Renal cortical epithelial cell (primary cell): ENCODE data around the gene TOPORS. TPM values are rescaled to one million over a fixed set of nuclear protein-coding genes. Genes with fewer than 3 reads are reported as not detected.

ENCODE experiments used
- DNase-seq: peaks from one replicate; pipeline ENCODE4 v3.0.0-alpha.2; 2011; ENCODE audit warnings: low read depth
- total RNA-seq: library from RNA; depleted of rRNA; stranded (reverse); fragments of >200 nt; gene quantifications from 2 replicates; pipeline ENCODE4 v1.2.3, GENCODE V29; 2014

The TOPORS gene
- total RNA-seq, 1 donor from 2014 or later: 49.0 TPM

DNA sequence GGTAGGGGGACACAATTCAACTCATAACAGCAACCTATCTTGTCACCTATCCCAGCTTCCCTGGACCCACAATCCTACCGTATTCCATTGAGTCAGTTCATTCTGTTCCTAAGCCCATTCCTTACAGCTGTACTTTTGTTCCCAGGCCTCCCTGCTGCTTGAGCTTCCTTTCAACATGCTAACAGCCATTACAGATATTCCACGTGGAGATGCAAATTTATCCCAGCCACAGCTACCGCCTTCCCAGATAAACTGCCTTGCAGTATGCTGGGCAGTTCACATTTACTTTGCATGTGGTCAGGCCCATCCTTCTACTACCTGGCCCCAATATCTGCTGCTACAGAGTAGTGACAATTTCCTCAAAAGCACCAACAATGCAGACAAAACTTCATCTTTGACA, 49.4 kb downstream of the TOPORS start:
- DNase-seq: no peak

DNA sequence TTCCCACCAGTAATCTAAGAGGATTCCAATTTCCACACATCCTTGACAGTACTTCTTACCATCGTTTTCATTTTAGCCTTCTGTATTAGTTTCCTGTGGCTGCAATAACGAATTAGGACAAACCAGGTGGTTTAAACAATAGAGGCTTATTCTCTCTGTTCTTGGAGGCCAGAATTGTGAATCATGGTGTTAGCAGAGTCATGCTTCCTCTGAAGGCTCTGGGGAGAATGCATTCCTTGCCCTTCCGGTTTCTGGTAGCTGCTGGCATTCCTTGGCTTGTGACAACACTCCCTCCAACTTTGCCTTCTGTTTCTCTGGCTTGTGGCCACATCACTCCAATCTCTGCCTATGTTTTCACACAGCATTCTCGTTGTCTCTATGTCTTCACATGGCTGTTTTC, 49.9 kb downstream of the TOPORS start:
- peak; percentile 61 for DNase-seq

DNA sequence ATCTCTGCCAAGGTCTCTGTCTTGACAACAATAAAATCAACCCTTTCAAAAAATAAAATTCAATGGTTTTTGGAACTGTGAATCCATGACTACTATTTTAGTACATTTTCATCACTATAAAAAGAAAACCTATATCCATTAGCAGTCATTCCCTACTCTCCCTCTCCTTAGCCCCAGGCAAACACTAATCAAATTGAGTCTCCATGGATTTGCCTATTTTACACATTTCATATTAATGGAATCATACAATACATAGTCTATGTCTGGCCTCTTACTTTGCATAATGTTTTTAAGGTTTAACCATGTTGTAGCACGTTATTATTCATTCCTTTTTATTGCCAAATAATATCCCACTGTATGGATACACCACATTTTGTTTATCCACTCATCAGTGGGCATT, 50.5 kb downstream of the TOPORS start:
- DNase-seq: no peak

DNA sequence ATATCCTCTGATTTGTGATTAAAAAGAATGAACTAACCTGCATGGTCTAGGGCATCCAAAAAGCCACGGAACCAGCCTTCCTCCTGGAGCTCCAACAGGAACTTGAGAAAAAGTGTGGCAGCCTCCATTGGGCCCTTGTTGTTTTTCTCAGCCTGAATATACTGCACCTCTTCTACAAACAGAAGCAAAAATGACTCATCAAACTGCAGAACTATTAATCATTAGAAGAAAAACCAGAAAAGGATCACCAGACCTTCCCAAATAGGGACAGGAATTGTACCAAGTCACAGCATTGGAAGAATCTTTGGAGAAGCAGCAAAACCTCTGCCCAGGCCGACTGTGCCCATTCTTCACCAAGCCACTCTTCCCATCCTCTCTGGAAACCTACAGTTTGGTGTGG, 51.6 kb downstream of the TOPORS start:
- peak; percentile 94 for DNase-seq

DNA sequence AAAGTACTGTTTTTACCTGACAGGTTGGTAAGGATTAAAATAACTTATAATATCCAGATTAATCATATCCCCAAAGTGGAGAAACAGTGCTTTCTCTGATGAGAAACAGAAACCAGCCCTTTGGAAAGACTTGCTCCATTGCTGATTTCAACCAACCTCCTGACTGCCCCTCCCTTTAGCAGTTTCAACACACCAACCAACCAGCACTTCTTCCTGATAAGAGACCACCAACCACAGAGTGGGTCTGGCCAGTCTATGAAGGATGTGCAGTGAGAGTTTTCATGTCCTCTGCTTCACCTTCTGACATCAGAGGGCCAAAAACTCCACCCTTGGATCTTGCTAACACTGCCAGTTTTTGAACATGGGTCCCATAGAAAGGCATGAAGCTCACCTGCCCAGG, 54.5 kb downstream of the TOPORS start:
- DNase-seq: no peak

DNA sequence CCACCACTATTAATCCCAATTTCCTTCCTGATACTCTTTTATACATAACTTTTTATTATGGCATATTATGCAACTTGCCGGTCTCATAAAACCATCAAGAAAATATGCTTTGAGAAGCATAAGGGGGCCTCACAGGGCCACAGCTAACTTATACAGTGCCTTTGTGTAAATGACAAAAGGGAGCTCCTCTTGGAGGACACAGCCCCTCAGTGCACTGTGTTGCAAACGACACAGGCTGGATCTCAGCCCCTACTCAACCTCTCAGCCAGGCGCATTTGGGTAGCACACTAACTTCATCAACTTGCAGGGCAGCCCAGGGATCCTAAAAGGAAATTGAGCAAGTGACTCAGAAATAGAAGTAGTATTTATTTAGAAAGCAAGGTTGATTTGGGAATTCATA, 61.8 kb downstream of the TOPORS start:
- no peak for DNase-seq

Other genes with a start within 250 kb of the TOPORS start
- gene ACO1, start 167.9 kb downstream of the TOPORS start, total RNA-seq: 78.0 and 190 TPM in 2 replicates
- gene RIGI, start 26.4 kb downstream of the TOPORS start, total RNA-seq: 28.6 and 49.7 TPM in 2 replicates
- 2.3 and 6.8 TPM in 2 replicates for gene SMIM27, start 259 bp downstream of the TOPORS start, total RNA-seq
- gene NDUFB6, start 20.6 kb upstream of the TOPORS start, total RNA-seq: 43.8 and 73.6 TPM in 2 replicates
- under 0.01 TPM in 1 of 2 replicates, not detected in the other for gene TAF1L, start 83.1 kb upstream of the TOPORS start, total RNA-seq
- gene TMEM215, start 231.0 kb upstream of the TOPORS start, total RNA-seq: not detected in 2 replicates